Hippocampal formation (tissue), 2 donors: Measurements from ENCODE around the gene BLTP2.
"Not testable (repeated sequence)": the region's sequence is repeated elsewhere in the genome, so short reads cannot be mapped to it uniquely, and the experiment has no call there.

Source experiments
- DNase-seq, 2 donors: peaks; one replicate each; lab custom pipeline; 2025; lab: John Stamatoyannopoulos, UW

BLTP2 gene

GRCh38 chr17:28646039-28646754 is 1.2 kb upstream of the BLTP2 start:
- no peak for DNase-seq

GRCh38 chr17:28645576-28645939 is 600 bp upstream of the BLTP2 start:
- DNase-seq = no peak

- peak in 1 of 2 donors; percentile 8 for DNase-seq
Measured at GRCh38 chr17:28643983-28644786, 773 bp downstream of the BLTP2 start.

- DNase-seq = no peak
Measured at GRCh38 chr17:28641579-28641978, 3.4 kb downstream of the BLTP2 start.

GRCh38 chr17:28635506-28635905 is 9.5 kb downstream of the BLTP2 start:
- no peak for DNase-seq

GRCh38 chr17:28634206-28634865 is 10.6 kb downstream of the BLTP2 start:
- DNase-seq = no peak

- DNase-seq = no peak
Measured at GRCh38 chr17:28626818-28627217, 18.1 kb downstream of the BLTP2 start.

GRCh38 chr17:28624148-28624547 is 20.8 kb downstream of the BLTP2 start:
- DNase-seq = no peak

- peak in 1 of 2 donors; percentile 19 for DNase-seq
Measured at GRCh38 chr17:28623696-28624095, 21.3 kb downstream of the BLTP2 start.

- no peak for DNase-seq
Measured at GRCh38 chr17:28622186-28622585, 22.8 kb downstream of the BLTP2 start.

GRCh38 chr17:28620010-28620409 is 24.9 kb downstream of the BLTP2 start:
- no peak for DNase-seq

- DNase-seq = no peak
Measured at GRCh38 chr17:28618464-28618863, 26.5 kb downstream of the BLTP2 start.

GRCh38 chr17:28616281-28616680 is 28.7 kb downstream of the BLTP2 start:
- DNase-seq = no peak

- DNase-seq = no peak
Measured at GRCh38 chr17:28615260-28615940, 29.6 kb downstream of the BLTP2 start.

- DNase-seq = peak; percentile 13 to 22
Measured at GRCh38 chr17:28613931-28614381, 31.0 kb downstream of the BLTP2 start, which contains the start of gene RSKR. Gene RSKR (minus strand): TSS chr17:28614185. CDS start chr17:28614161, 24 bp downstream.

- no peak for DNase-seq
Measured at GRCh38 chr17:28612936-28613872, 31.8 kb downstream of the BLTP2 start.

GRCh38 chr17:28612531-28612930 is 32.4 kb downstream of the BLTP2 start:
- DNase-seq = no peak

- no peak for DNase-seq
Measured at GRCh38 chr17:28610376-28610775, 34.6 kb downstream of the BLTP2 start.

GRCh38 chr17:28604031-28604430 is 40.9 kb downstream of the BLTP2 start:
- not testable (repeated sequence) for DNase-seq

GRCh38 chr17:28599311-28600184 is 45.4 kb downstream of the BLTP2 start:
- peak in 1 of 2 donors; percentile 71 for DNase-seq
